GM12878 (cell line): ENCODE results near the gene PPIC. TPM values are rescaled to one million over a fixed set of nuclear protein-coding genes. Genes with fewer than 3 reads are reported as not detected.

ENCODE experiments used
- ATAC-seq: fragments of 200-7000 bp; cut with Tn5 transposase; 3 replicates; pipeline ENCODE4 v1.9.1; 2020; ENCODE audit warnings: mild to moderate bottlenecking, moderate library complexity
- BruUV-seq: library from RNA; stranded (reverse); fragments of 400-500 nt; replicated peaks from 2 replicates; lab custom pipeline; 2021; lab: Mats Ljungman, UMichigan
- CTCF ChIA-PET: fragments of 300-600 bp; sonication (Branson Sonifier 250); formaldehyde crosslinking; extraction: SDS; loops from one replicate; lab custom pipeline; 2021; ENCODE audit warnings: inconsistent platforms; lab: Yijun Ruan, JAX
- POLR2A ChIA-PET: fragments of 350-600 bp; formaldehyde crosslinking; extraction: SDS; loops from one replicate; lab custom pipeline; 2021; ENCODE audit warnings: inconsistent platforms; lab: Charles Lee
- RAD21 ChIA-PET: fragments of 300-600 bp; sonication (Branson Sonifier 250); formaldehyde crosslinking; loops from one replicate; lab custom pipeline; 2023; ENCODE audit warnings: antibody characterized with exemption; ENCODE audit not compliant: unreplicated experiment; lab: Charles Lee
- SMC1A ChIA-PET: fragments of 300-600 bp; sonication (Branson Sonifier 250); formaldehyde crosslinking; loops from one replicate; lab custom pipeline; 2023; ENCODE audit not compliant: unreplicated experiment, uncharacterized antibody; lab: Charles Lee
- DNase-seq: peaks from one replicate; pipeline ENCODE4 v3.0.0-alpha.2; 2011; ENCODE audit warnings: low read depth, low spot score
- FAIRE-seq: peaks from 3 replicates; lab custom pipeline; 2011; peaks lifted over from hg19 to GRCh38; lab: Jason Lieb, UNC
- H2AFZ ChIP-seq: 2 replicates; pipeline ENCODE4 v1.6.0; 2011; ENCODE audit warnings: low read depth, low read length, control low read depth; ENCODE audit not compliant: control insufficient read depth
- H3K27ac ChIP-seq: 2 replicates; pipeline ENCODE4 v1.5.1; 2011; ENCODE audit warnings: control low read depth; ENCODE audit not compliant: control insufficient read depth, insufficient read depth
- H3K27me3 ChIP-seq, 2 experiments: replicated peaks in 1 of 2; 2 replicates each; pipeline versions ENCODE4 v1.6.0 to v1.6.1; 2011; ENCODE audit warnings: low read length in 1 of 2; ENCODE audit not compliant: control insufficient read depth in 2 of 2, insufficient read depth in 2 of 2
- H3K36me3 ChIP-seq, 2 experiments: 2 replicates each; pipeline ENCODE4 v1.5.1; 2011; ENCODE audit warnings: low read length in 1 of 2; ENCODE audit not compliant: control insufficient read depth in 2 of 2, insufficient read depth in 2 of 2
- H3K4me1 ChIP-seq: 2 replicates; pipeline ENCODE4 v1.6.1; 2011; ENCODE audit warnings: mild to moderate bottlenecking, low read length, moderate library complexity, mixed read lengths; ENCODE audit not compliant: control insufficient read depth, insufficient read depth
- H3K4me2 ChIP-seq: 2 replicates; pipeline ENCODE4 v1.6.0; 2011; ENCODE audit warnings: control low read depth; ENCODE audit not compliant: control insufficient read depth, insufficient read depth
- H3K4me3 ChIP-seq: fragments of 200-600 bp; sonication (generic); 2 replicates; pipeline ENCODE4 v1.5.1; 2016
- H3K79me2 ChIP-seq: 2 replicates; pipeline ENCODE4 v1.6.0; 2011; ENCODE audit warnings: low read length; ENCODE audit not compliant: control insufficient read depth, insufficient read depth
- H3K9ac ChIP-seq: 2 replicates; pipeline ENCODE4 v1.8.0; 2011; ENCODE audit warnings: low read length, control low read depth, mixed read lengths; ENCODE audit not compliant: control insufficient read depth, insufficient read depth
- H3K9me3 ChIP-seq: replicated peaks from 3 replicates; pipeline ENCODE4 v1.5.1; 2011; ENCODE audit warnings: mild to moderate bottlenecking, low read length; ENCODE audit not compliant: control insufficient read depth, insufficient read depth
- H4K20me1 ChIP-seq: 2 replicates; pipeline ENCODE4 v1.6.0; 2011; ENCODE audit not compliant: control insufficient read depth, insufficient read depth
- EP300 ChIP-seq, 2 experiments: fragments of 150-350 bp in 1 of 2; IDR thresholded peaks; 2 replicates each; pipeline ENCODE4 v1.6.1; 2011 to 2012; ENCODE audit warnings: low read depth in 2 of 2, low read length in 2 of 2, borderline replicate concordance in 1 of 2, improper control_type of control experiment in 1 of 2, inconsistent platforms in 1 of 2; ENCODE audit not compliant: control insufficient read depth in 1 of 2
- HCFC1 ChIP-seq: fragments of 150-350 bp; IDR thresholded peaks from 2 replicates; pipeline ENCODE4 v1.6.1; 2014; ENCODE audit warnings: low read length
- HDAC6 ChIP-seq: fragments of 200-600 bp; sonication (generic); IDR thresholded peaks from one replicate; pipeline ENCODE4 v1.8.0; 2017; ENCODE audit warnings: antibody characterized with exemption; ENCODE audit not compliant: unreplicated experiment
- IKZF2 ChIP-seq, 2 experiments: fragments of 450-650 bp; IDR thresholded peaks; 2 replicates each; pipeline ENCODE4 v1.6.1; 2017; ENCODE audit warnings: mild to moderate bottlenecking in 2 of 2, moderate library complexity in 2 of 2
- MAX ChIP-seq: IDR thresholded peaks from 2 replicates; pipeline ENCODE4 v1.6.1; 2012; ENCODE audit warnings: low read depth, low read length, improper control_type of control experiment
- MEF2A ChIP-seq: IDR thresholded peaks from 2 replicates; pipeline ENCODE4 v1.6.1; 2011; ENCODE audit warnings: low read depth, mild to moderate bottlenecking, low read length, moderate library complexity; ENCODE audit not compliant: insufficient read depth
- NR2C2 ChIP-seq: IDR thresholded peaks from 2 replicates; pipeline ENCODE4 v1.6.1; 2011; ENCODE audit warnings: borderline replicate concordance, low read depth; ENCODE audit not compliant: control insufficient read depth, insufficient read length
- PML ChIP-seq: IDR thresholded peaks from 2 replicates; pipeline ENCODE4 v1.6.1; 2012; ENCODE audit warnings: low read length, inconsistent platforms
- SIX5 ChIP-seq: IDR thresholded peaks from 2 replicates; pipeline ENCODE4 v1.6.1; 2011; ENCODE audit warnings: mild to moderate bottlenecking, low read depth, low read length, moderate library complexity; ENCODE audit not compliant: severe bottlenecking
- SKIL ChIP-seq: fragments of 450-650 bp; IDR thresholded peaks from 2 replicates; pipeline ENCODE4 v1.6.1; 2017; ENCODE audit warnings: mild to moderate bottlenecking, low read depth, inconsistent platforms; ENCODE audit not compliant: poor library complexity, severe bottlenecking
- SMC3 ChIP-seq: IDR thresholded peaks from 2 replicates; pipeline ENCODE4 v1.6.1; 2011; ENCODE audit warnings: low read length, improper control_type of control experiment, borderline replicate concordance
- SREBF2 ChIP-seq: IDR thresholded peaks from 2 replicates; pipeline ENCODE4 v1.6.1; 2012; ENCODE audit warnings: mild to moderate bottlenecking, low read length
- YBX1 ChIP-seq: fragments of 450-650 bp; IDR thresholded peaks from 2 replicates; pipeline ENCODE4 v1.6.1; 2016; ENCODE audit warnings: antibody characterized with exemption
- YY1 ChIP-seq: IDR thresholded peaks from 2 replicates; pipeline ENCODE4 v1.6.1; 2011; ENCODE audit warnings: low read depth, mild to moderate bottlenecking, low read length
- ZNF687 ChIP-seq: fragments of 450-650 bp; IDR thresholded peaks from 2 replicates; pipeline ENCODE4 v1.6.1; 2017; ENCODE audit warnings: mild to moderate bottlenecking, moderate library complexity
- WGBS: methylation state at CpG from one replicate; pipeline ENCODE4 v1.1.6; 2016; ENCODE audit warnings: low lambda C conversion rate; ENCODE audit not compliant: insufficient replicate concordance, insufficient coverage; ENCODE audit errors: missing lambda C conversion rate; 5-methylcytosine and 5-hydroxymethylcytosine counted together
- in situ Hi-C: fragments of 300-500 bp; cut with MboI; formaldehyde crosslinking; loops from 9 replicates; pipeline ENCODE4 v1.14.3; 2018; ENCODE audit warnings: mixed read lengths
- intact Hi-C: fragments of 100-400 bp; cut with micrococcal nuclease; formaldehyde crosslinking; loops from one replicate; pipeline ENCODE4 v1.14.2; 2022; ENCODE audit not compliant: unreplicated experiment
- polyA plus RNA-seq, 11 experiments: library from polyadenylated mRNA; depleted of rRNA in 4 of 11; unstranded in 6 of 11; stranded (reverse) in 5 of 11; fragments of >200 nt; fragmentation: Nextera tagmentation in 4 of 11; fragmentation: Illumina TruSeq in 1 of 11; extraction: Ambion mirVana in 4 of 11; extraction: Trizol in 1 of 11; gene quantifications; 1 replicate in 1 of 11; 2 replicates in 10 of 11; pipeline versions ENCODE4 v1.2.1 to v1.2.3, GENCODE V29; 2011 to 2016; ENCODE audit warnings: inconsistent platforms in 2 of 11, missing spikeins in 2 of 11, low read depth in 1 of 11
- total RNA-seq, 4 experiments: library from RNA; depleted of rRNA in 3 of 4; stranded (reverse); fragments of >200 nt in 3 of 4; fragmentation: Illumina TruSeq in 1 of 4; extraction: Trizol in 1 of 4; gene quantifications; 2 replicates each; pipeline versions ENCODE4 v1.2.1 to v1.2.3, GENCODE V29; 2013 to 2021

PPIC gene
- total and polyA plus RNA-seq, 10 of the 15 experiments (the other 5 are each of a cell fraction or from before 2014, with no cell fraction given), result 0.12 to 0.21 TPM; not detected in 8

- Histone ChIP-seq H3K4me2 (no peak overlapping the region), H3K79me2 (no peaks in the 10 kb centered on the region), H3K36me3 (no peaks in the 10 kb centered on the region), H3K27me3 (no peaks in the 10 kb centered on the region), H3K27ac (no peak overlapping the region), H2AFZ (no peak overlapping the region)
- ChIA-PET SMC1A (interaction anchor here (1.0 to 1.3 kb wide), 2 partner anchors 8 to 17 kb away, joined by 3 to 4 read pairs; no protein-coding TSS in a partner anchor), POLR2A (no interaction called here)
- intact Hi-C loops, result no loop called here
- DNase-seq, result no peak
- no peak for ATAC-seq
- in situ Hi-C loops, result no loop called here
- no TSS peak for BruUV-seq
- FAIRE-seq, result no peak
- TF ChIP-seq IKZF2 (IDR thresholded peaks at IDR 0.05) (no peak), SMC3 (no peak), MEF2A (no peak), HCFC1 (no peak), SREBF2 (no peak), MAX (no peak), EP300 (IDR thresholded peaks at IDR 0.05; ENCODE audit: borderline replicate concordance in 1 of 2, control insufficient read depth in 1 of 2, low read depth in 2 of 2, low read length in 2 of 2) (no peak), HDAC6 (no peak), NR2C2 (no peak), SKIL (no peak), YBX1 (no peak), ZNF687 (no peak), PML (no peak), YY1 (no peak), SIX5 (no peak)
- TF ChIP-seq, all 136 proteins: peak for 0
- 77% methylated on average over 4 of the region's 4 CpGs for WGBS
- H3K4me3 ChIP-seq, result no peak overlapping the region
- RAD21 ChIA-PET, result no interaction called here
- peaks cover 20% of the 10 kb centered on the region for H3K4me1 ChIP-seq
- CTCF ChIA-PET, result interaction anchor here (0.9 kb wide), 1 partner anchor 140 kb away, joined by 3 read pairs; the partner anchor contains the start of gene SNX24
- no peaks in the 10 kb centered on the region for H3K9me3 ChIP-seq
- H3K9ac ChIP-seq, result no peak overlapping the region
- no peaks in the 10 kb centered on the region for H4K20me1 ChIP-seq
Measured at GRCh38 chr5:122985006-122985700, 51.4 kb downstream of the PPIC start.
